Measurements from ENCODE around the gene RABGAP1L. TPM values are rescaled to one million over a fixed set of nuclear protein-coding genes. Genes with fewer than 3 reads are reported as not detected.
"Not testable (repeated sequence)": the region's sequence is repeated elsewhere in the genome, so short reads cannot be mapped to it uniquely, and the experiment has no call there.

RABGAP1L gene
- total RNA-seq, 2 experiments from 2014 or later: 98.1 to 158 TPM

DNA sequence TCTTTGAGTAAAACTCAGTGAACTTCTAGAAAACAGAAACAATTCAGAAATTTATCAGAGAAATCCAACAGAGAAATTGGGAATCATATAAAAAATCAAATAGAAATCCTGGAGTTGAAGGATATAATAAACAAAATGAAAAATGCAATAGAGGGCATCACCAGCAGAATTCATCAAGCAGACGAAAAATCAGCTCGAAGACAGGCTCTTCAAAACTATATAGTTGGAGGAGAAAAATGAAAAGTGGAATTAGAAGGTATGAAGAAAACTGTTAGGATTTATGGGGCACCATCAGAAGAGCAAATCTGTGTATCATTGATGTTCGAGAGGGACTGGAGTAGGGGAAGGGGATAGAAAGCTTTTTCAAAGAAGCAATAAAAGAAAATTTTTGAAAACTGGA is 167.0 kb downstream of the RABGAP1L start:
- TF ChIP-seq, protein P1, sequence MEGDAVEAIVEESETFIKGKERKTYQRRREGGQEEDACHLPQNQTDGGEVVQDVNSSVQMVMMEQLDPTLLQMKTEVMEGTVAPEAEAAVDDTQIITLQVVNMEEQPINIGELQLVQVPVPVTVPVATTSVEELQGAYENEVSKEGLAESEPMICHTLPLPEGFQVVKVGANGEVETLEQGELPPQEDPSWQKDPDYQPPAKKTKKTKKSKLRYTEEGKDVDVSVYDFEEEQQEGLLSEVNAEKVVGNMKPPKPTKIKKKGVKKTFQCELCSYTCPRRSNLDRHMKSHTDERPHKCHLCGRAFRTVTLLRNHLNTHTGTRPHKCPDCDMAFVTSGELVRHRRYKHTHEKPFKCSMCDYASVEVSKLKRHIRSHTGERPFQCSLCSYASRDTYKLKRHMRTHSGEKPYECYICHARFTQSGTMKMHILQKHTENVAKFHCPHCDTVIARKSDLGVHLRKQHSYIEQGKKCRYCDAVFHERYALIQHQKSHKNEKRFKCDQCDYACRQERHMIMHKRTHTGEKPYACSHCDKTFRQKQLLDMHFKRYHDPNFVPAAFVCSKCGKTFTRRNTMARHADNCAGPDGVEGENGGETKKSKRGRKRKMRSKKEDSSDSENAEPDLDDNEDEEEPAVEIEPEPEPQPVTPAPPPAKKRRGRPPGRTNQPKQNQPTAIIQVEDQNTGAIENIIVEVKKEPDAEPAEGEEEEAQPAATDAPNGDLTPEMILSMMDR (conservative IDR thresholded peaks at IDR 0.05; ENCODE audit: low read length): no peak
- TF ChIP-seq EZH2phosphoT487 (IDR thresholded peaks at IDR 0.05; ENCODE audit: borderline replicate concordance, low read depth, low read length): no peak
- Histone ChIP-seq H3K36me3 (ENCODE audit: insufficient read depth, low read length) (peaks cover 62% of the 10 kb centered on the region), H3K79me2 (ENCODE audit: insufficient read depth, low read depth, low read length) (no peaks in the 10 kb centered on the region), H3K4me2 (ENCODE audit: low read length) (no peak overlapping the region), H3K4me1 (ENCODE audit: insufficient read depth, low read length, poor library complexity, severe bottlenecking) (peaks cover 13% of the 10 kb centered on the region), H3K4me3 (ENCODE audit: low read depth, low read length, poor library complexity, severe bottlenecking) (no peak overlapping the region), H3K9me3 (ENCODE audit: low read length) (peaks cover 67% of the 10 kb centered on the region), H4K20me1 (ENCODE audit: insufficient read depth, low read length) (no peaks in the 10 kb centered on the region), H3K9me2 (ENCODE audit: insufficient read depth, low read length) (no peaks in the 10 kb centered on the region), H2AFZ (ENCODE audit: low read length) (no peak overlapping the region), H3K27ac (ENCODE audit: low read depth, low read length, poor library complexity, severe bottlenecking) (no peak overlapping the region)
- no TSS peak for BruUV-seq (replicated peaks)
- ChIA-PET CTCF (ENCODE audit: unreplicated experiment) (no interaction called here), POLR2A (interaction anchor here (1.7 kb wide), 1 partner anchor 16 kb away, joined by 4 read pairs; no protein-coding TSS in a partner anchor)
- DNase-seq (ENCODE audit: low spot score): no peak
- intact Hi-C loops (cut with micrococcal nuclease; ENCODE audit: unreplicated experiment): no loop called here

DNA sequence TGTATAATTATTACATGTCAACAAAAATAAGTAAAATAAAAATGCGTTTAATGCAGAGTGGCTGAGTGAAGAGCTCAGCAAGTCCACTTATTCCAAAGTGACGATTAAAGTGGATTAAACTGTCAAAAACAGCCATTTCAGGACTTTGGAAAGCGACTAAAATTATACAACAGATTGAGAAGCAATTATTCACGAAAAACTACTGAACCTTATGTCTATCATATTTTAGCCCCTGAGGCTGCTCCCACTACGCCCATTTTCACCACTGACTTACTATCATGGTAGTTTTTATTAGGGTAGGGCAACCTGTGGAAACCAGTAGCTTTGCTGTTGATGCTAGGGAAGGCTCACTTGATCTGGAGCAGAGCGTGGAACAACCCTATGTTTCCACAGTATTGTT is 174.1 kb downstream of the RABGAP1L start:
- Histone ChIP-seq H2AFZ (ENCODE audit: low read length) (no peak overlapping the region), H3K4me3 (ENCODE audit: low read depth, low read length, poor library complexity, severe bottlenecking) (no peak overlapping the region), H3K79me2 (ENCODE audit: insufficient read depth, low read depth, low read length) (no peaks in the 10 kb centered on the region), H3K4me2 (ENCODE audit: low read length) (no peak overlapping the region), H3K9me2 (ENCODE audit: insufficient read depth, low read length) (no peaks in the 10 kb centered on the region), H3K4me1 (ENCODE audit: insufficient read depth, low read length, poor library complexity, severe bottlenecking) (peaks cover 6% of the 10 kb centered on the region), H3K36me3 (ENCODE audit: insufficient read depth, low read length) (no peaks in the 10 kb centered on the region; the same call in 1 of the 2 replicates), H3K27ac (ENCODE audit: low read depth, low read length, poor library complexity, severe bottlenecking) (no peak overlapping the region), H3K9me3 (ENCODE audit: low read length) (peaks cover 3% of the 10 kb centered on the region; the same call in 1 of the 2 replicates), H4K20me1 (ENCODE audit: insufficient read depth, low read length) (no peaks in the 10 kb centered on the region)
- TF ChIP-seq, protein P1 (conservative IDR thresholded peaks at IDR 0.05; ENCODE audit: low read length): no peak
- no peak for TF ChIP-seq EZH2phosphoT487 (IDR thresholded peaks at IDR 0.05; ENCODE audit: borderline replicate concordance, low read depth, low read length)
- ChIA-PET POLR2A (interaction anchor here (1.2 kb wide), 1 partner anchor 28 kb away, joined by 5 read pairs; no protein-coding TSS in a partner anchor), CTCF (ENCODE audit: unreplicated experiment) (no interaction called here)
- no TSS peak for BruUV-seq (replicated peaks)
- intact Hi-C loops (cut with micrococcal nuclease; ENCODE audit: unreplicated experiment): no loop called here
- DNase-seq (ENCODE audit: low spot score): no peak

DNA sequence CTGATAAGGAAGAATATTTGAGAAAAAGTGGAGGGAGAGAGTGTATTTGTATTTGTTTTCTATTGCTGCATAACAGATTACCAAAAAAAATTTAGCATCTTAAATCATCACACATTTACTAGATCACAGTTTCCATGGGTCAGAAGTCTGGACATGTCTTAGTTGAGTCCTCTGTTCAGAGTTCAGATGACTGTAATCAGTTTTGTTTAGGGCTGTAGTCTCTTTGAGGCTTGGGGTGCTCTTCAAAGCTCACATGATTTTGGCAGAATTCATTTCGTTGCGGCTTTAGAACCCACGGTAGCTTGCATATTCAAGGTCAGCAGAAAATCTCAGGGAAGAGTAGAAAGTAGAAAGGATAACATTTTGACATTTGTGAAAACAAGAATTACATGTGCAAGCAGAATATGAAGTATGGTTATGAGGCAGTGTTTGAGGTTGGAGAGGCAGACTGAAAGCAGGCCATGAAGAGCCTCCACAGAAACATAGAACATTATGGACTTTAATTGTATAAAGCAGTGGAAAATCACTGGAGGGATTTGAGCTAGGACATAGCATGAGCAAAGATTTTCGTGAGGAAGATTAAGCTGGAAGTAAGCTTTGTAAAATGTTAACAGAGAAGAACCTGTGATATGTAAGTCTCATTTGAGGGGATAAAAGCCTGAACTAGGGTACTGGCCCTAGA is 177.8 kb downstream of the RABGAP1L start:
- Histone ChIP-seq H3K4me1 (ENCODE audit: insufficient read depth, low read length, poor library complexity, severe bottlenecking) (peaks cover 6% of the 10 kb centered on the region), H4K20me1 (ENCODE audit: insufficient read depth, low read length) (no peaks in the 10 kb centered on the region), H3K4me2 (ENCODE audit: low read length) (no peak overlapping the region), H2AFZ (ENCODE audit: low read length) (no peak overlapping the region), H3K9me2 (ENCODE audit: insufficient read depth, low read length) (no peaks in the 10 kb centered on the region), H3K27ac (ENCODE audit: low read depth, low read length, poor library complexity, severe bottlenecking) (no peak overlapping the region), H3K36me3 (ENCODE audit: insufficient read depth, low read length) (no peaks in the 10 kb centered on the region; the same call in 1 of the 2 replicates), H3K9me3 (ENCODE audit: low read length) (0 out of 2 replicates have a peak, but pooled peaks cover 13% of the 10 kb centered on the region), H3K79me2 (ENCODE audit: insufficient read depth, low read depth, low read length) (no peaks in the 10 kb centered on the region), H3K4me3 (ENCODE audit: low read depth, low read length, poor library complexity, severe bottlenecking) (no peak overlapping the region)
- no TSS peak for BruUV-seq (replicated peaks)
- intact Hi-C loops (cut with micrococcal nuclease; ENCODE audit: unreplicated experiment): no loop called here
- POLR2A ChIA-PET: interaction anchor here (1.5 kb wide), 2 partner anchors 21 to 60 kb away, joined by 3 read pairs; no protein-coding TSS in a partner anchor
- CTCF ChIA-PET (ENCODE audit: unreplicated experiment): no interaction called here
- no peak for DNase-seq (ENCODE audit: low spot score)
- no peak for TF ChIP-seq EZH2phosphoT487 (IDR thresholded peaks at IDR 0.05; ENCODE audit: borderline replicate concordance, low read depth, low read length)
- TF ChIP-seq, protein P1 (conservative IDR thresholded peaks at IDR 0.05; ENCODE audit: low read length): no peak

DNA sequence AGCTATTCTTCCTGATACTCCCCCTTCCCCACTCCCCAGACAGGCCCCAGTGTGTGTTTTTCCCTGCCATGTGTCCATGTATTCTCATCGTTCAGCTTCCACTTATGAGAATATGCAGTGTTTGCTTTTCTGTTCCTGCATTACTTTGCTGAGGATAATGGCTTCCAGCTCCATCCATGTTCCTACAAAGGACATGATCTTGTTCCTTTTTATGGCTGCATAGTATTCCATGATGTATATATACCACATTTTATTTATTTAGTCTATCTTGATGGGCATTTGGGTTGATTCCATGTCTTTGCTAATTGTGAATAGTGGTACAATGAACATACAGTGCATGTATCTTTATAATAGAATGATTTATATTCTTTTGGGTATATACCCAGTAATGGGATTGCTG is 181.1 kb downstream of the RABGAP1L start:
- H4K20me1 ChIP-seq (ENCODE audit: insufficient read depth, low read length); DNase-seq (ENCODE audit: low spot score); H3K36me3 ChIP-seq (ENCODE audit: insufficient read depth, low read length); POLR2A ChIA-PET; CTCF ChIA-PET (ENCODE audit: unreplicated experiment); H3K4me2 ChIP-seq (ENCODE audit: low read length); BruUV-seq (replicated peaks); H3K4me3 ChIP-seq (ENCODE audit: low read depth, low read length, poor library complexity, severe bottlenecking); H3K27ac ChIP-seq (ENCODE audit: low read depth, low read length, poor library complexity, severe bottlenecking); intact Hi-C loops (cut with micrococcal nuclease; ENCODE audit: unreplicated experiment); H3K79me2 ChIP-seq (ENCODE audit: insufficient read depth, low read depth, low read length); H3K9me2 ChIP-seq (ENCODE audit: insufficient read depth, low read length); H2AFZ ChIP-seq (ENCODE audit: low read length): not testable (repeated sequence)
- H3K9me3 ChIP-seq (ENCODE audit: low read length): peaks cover 18% of the 10 kb centered on the region; the same call in 1 of the 2 replicates
- peaks cover 13% of the 10 kb centered on the region for H3K4me1 ChIP-seq (ENCODE audit: insufficient read depth, low read length, poor library complexity, severe bottlenecking)

All from OCI-LY7 (cell line).